ENCODE measurements around the gene SMAD9.

Gene SMAD9

DNA sequence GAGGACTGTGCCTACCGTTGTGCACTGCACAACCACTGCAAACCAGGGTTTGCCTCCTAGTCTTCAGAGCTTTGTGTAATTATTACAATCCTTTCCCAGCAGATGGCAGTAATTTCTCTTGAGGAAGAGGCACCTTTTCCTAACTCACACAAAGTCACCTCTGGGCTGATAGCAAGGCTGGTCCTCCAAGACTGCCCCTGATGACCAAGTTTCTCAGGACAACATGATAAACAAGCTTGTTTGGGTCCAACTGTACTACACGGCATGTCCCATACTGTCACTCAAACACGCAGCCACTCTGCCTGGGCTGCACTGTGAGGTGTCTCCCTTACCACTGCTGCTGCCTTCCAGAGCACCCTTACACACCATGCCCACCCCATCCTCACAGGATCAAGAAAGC, 61.7 kb downstream of the SMAD9 start:
- H3K27me3 ChIP-seq (ENCODE audit: insufficient read depth, low read length, poor library complexity, severe bottlenecking) = no peaks in the 10 kb centered on the region
- H2AFZ ChIP-seq (ENCODE audit: low read length) = no peak overlapping the region
- H3K79me2 ChIP-seq (ENCODE audit: insufficient read depth, low read length) = no peaks in the 10 kb centered on the region
- H4K20me1 ChIP-seq (ENCODE audit: insufficient read depth, low read length, poor library complexity, severe bottlenecking) = no peaks in the 10 kb centered on the region
- H3F3A ChIP-seq (ENCODE audit: low read depth) = no peaks in the 10 kb centered on the region
- no peak overlapping the region for H3K9ac ChIP-seq (ENCODE audit: low read depth, low read length, poor library complexity, severe bottlenecking)
- H3K4me3 ChIP-seq (ENCODE audit: low read length, poor library complexity, severe bottlenecking) = no peak overlapping the region
- no peaks in the 10 kb centered on the region for H3K9me2 ChIP-seq (replicated peaks; ENCODE audit: low read depth, low read length)
- no peak for TF ChIP-seq EZH2phosphoT487 (IDR thresholded peaks at IDR 0.05; ENCODE audit: borderline replicate concordance)
- TF ChIP-seq CTCF (conservative IDR thresholded peaks at IDR 0.05; ENCODE audit: low read length) = peak; percentile 63
- H3K4me2 ChIP-seq (ENCODE audit: low read depth, low read length, poor library complexity, severe bottlenecking) = no peak overlapping the region
- H3K9me3 ChIP-seq (ENCODE audit: insufficient read depth, low read depth, low read length) = no peaks in the 10 kb centered on the region
- no peaks in the 10 kb centered on the region for H3K36me3 ChIP-seq (ENCODE audit: insufficient read depth, low read length)
- H3K4me1 ChIP-seq (ENCODE audit: insufficient read depth, low read length, poor library complexity, severe bottlenecking) = no peaks in the 10 kb centered on the region

- Histone ChIP-seq H3K9me2 (replicated peaks; ENCODE audit: low read depth, low read length) (no peaks in the 10 kb centered on the region), H3K4me3 (ENCODE audit: low read length, poor library complexity, severe bottlenecking) (no peak overlapping the region), H3K79me2 (ENCODE audit: insufficient read depth, low read length) (no peaks in the 10 kb centered on the region), H3K4me2 (ENCODE audit: low read depth, low read length, poor library complexity, severe bottlenecking) (peak overlapping the region; percentile 7), H3K9ac (ENCODE audit: low read depth, low read length, poor library complexity, severe bottlenecking) (no peak overlapping the region), H3F3A (ENCODE audit: low read depth) (no peaks in the 10 kb centered on the region), H2AFZ (ENCODE audit: low read length) (peak overlapping the region; percentile 71), H3K9me3 (ENCODE audit: insufficient read depth, low read depth, low read length) (no peaks in the 10 kb centered on the region), H3K36me3 (ENCODE audit: insufficient read depth, low read length) (no peaks in the 10 kb centered on the region), H4K20me1 (ENCODE audit: insufficient read depth, low read length, poor library complexity, severe bottlenecking) (no peaks in the 10 kb centered on the region), H3K27me3 (ENCODE audit: insufficient read depth, low read length, poor library complexity, severe bottlenecking) (no peaks in the 10 kb centered on the region), H3K4me1 (ENCODE audit: insufficient read depth, low read length, poor library complexity, severe bottlenecking) (no peaks in the 10 kb centered on the region)
- TF ChIP-seq EZH2phosphoT487 (IDR thresholded peaks at IDR 0.05; ENCODE audit: borderline replicate concordance) (no peak), CTCF (conservative IDR thresholded peaks at IDR 0.05; ENCODE audit: low read length) (no peak)
These were observed 62.8 kb downstream of the SMAD9 start for GRCh38 chr13:36857253-36857652.

DNA sequence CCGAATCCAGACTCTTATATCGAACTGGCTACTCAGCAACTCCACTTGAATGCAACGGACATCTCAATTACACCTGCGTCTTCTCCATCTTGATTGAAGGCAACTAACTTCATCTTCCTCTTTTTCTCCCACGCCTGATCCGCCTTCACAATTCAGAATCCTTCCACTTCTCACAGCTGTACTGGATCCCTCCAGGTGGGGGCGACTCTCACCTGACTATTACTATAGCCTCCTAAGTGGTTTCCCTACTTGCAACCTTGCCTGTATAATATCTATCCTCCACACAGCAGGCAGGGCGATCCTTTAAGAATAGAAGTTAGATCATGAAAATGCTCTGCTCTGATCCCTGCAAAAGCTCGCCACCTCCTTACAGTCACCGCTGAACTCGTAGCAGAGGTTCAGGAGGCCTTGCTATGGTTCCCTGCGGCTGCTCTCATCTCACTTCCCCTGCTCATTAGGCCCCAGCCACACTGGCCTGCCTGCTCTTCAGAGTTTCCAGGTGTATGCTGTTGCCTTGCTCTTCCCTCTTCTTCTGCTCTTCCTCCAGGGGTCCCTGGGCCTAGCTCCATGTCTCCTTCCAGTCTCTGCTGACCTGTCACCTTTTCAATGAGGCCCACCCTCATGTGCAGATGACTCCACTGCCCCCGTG, 69.1 kb downstream of the SMAD9 start:
- Histone ChIP-seq H3K4me1 (ENCODE audit: insufficient read depth, low read length, poor library complexity, severe bottlenecking) (no peaks in the 10 kb centered on the region), H3K9ac (ENCODE audit: low read depth, low read length, poor library complexity, severe bottlenecking) (no peak overlapping the region), H3F3A (ENCODE audit: low read depth) (no peaks in the 10 kb centered on the region), H3K79me2 (ENCODE audit: insufficient read depth, low read length) (no peaks in the 10 kb centered on the region), H3K36me3 (ENCODE audit: insufficient read depth, low read length) (no peaks in the 10 kb centered on the region), H3K4me3 (ENCODE audit: low read length, poor library complexity, severe bottlenecking) (no peak overlapping the region), H4K20me1 (ENCODE audit: insufficient read depth, low read length, poor library complexity, severe bottlenecking) (no peaks in the 10 kb centered on the region), H3K4me2 (ENCODE audit: low read depth, low read length, poor library complexity, severe bottlenecking) (no peak overlapping the region), H3K27me3 (ENCODE audit: insufficient read depth, low read length, poor library complexity, severe bottlenecking) (no peaks in the 10 kb centered on the region), H3K9me3 (ENCODE audit: insufficient read depth, low read depth, low read length) (no peaks in the 10 kb centered on the region), H2AFZ (ENCODE audit: low read length) (no peak overlapping the region), H3K9me2 (replicated peaks; ENCODE audit: low read depth, low read length) (no peaks in the 10 kb centered on the region)
- TF ChIP-seq CTCF (conservative IDR thresholded peaks at IDR 0.05; ENCODE audit: low read length) (peak; percentile 72), EZH2phosphoT487 (IDR thresholded peaks at IDR 0.05; ENCODE audit: borderline replicate concordance) (no peak)
